Esophagus squamous epithelium (tissue), 5 donors: ENCODE measurements around the gene PPIH. TPM values are rescaled to one million over a fixed set of nuclear protein-coding genes. Genes with fewer than 3 reads are reported as not detected.
"Not testable (repeated sequence)": the region's sequence is repeated elsewhere in the genome, so short reads cannot be mapped to it uniquely, and the experiment has no call there.

ENCODE experiments used
- DNase-seq: peaks from one replicate; lab custom pipeline; 2025; lab: John Stamatoyannopoulos, UW
- H3K27ac ChIP-seq, 4 donors: fragments of 200-600 bp; sonication (generic); one replicate each; pipeline ENCODE4 v1.5.1; 2016 to 2019; ENCODE audit warnings: mild to moderate bottlenecking in 1 of 4
- H3K27me3 ChIP-seq, 4 donors: fragments of 200-600 bp; sonication (generic); 1 replicate in 3 of 4; 2 replicates in 1 of 4; pipeline versions ENCODE4 v1.5.1 to v1.6.0; 2017 to 2021; ENCODE audit warnings: antibody characterized with exemption in 1 of 4
- H3K36me3 ChIP-seq, 3 donors: fragments of 200-600 bp; sonication (generic); one replicate each; pipeline ENCODE4 v1.5.1; 2016 to 2019
- H3K4me1 ChIP-seq, 3 donors: fragments of 200-600 bp; sonication (generic); one replicate each; pipeline ENCODE4 v1.5.1; 2017 to 2019
- H3K4me3 ChIP-seq, 4 donors: fragments of 200-600 bp; sonication (generic); 1 replicate in 3 of 4; 2 replicates in 1 of 4; pipeline ENCODE4 v1.5.1; 2016 to 2019; ENCODE audit warnings: mild to moderate bottlenecking in 2 of 4, moderate library complexity in 1 of 4
- H3K9me3 ChIP-seq, 3 donors: fragments of 200-600 bp; sonication (generic); one replicate each; pipeline ENCODE4 v1.5.1; 2016 to 2019
- CTCF ChIP-seq, 6 experiments: fragments of 450-650 bp in 4 of 6; fragments of 200-600 bp in 2 of 6; sonication (generic) in 2 of 6; IDR thresholded peaks; one replicate each; pipeline ENCODE4 v1.5.1; 2016 to 2019; ENCODE audit warnings: antibody characterized with exemption in 6 of 6, mild to moderate bottlenecking in 4 of 6, moderate library complexity in 4 of 6
- POLR2A ChIP-seq, 4 donors: fragments of 450-650 bp; IDR thresholded peaks; one replicate each; pipeline ENCODE4 v1.6.1; 2017; ENCODE audit warnings: antibody characterized with exemption in 4 of 4, mild to moderate bottlenecking in 4 of 4, moderate library complexity in 3 of 4
- WGBS, 2 donors: methylation state at CpG; one replicate each; pipeline ENCODE4 v1.1.5; 2018; 5-methylcytosine and 5-hydroxymethylcytosine counted together
- intact Hi-C: fragments of 100-400 bp; cut with DNase I; formaldehyde crosslinking; loops from one replicate; pipeline ENCODE4 v1.15.0; 2022
- total RNA-seq, 4 donors: library from RNA; depleted of rRNA; stranded (reverse); fragments of >200 nt; gene quantifications; one replicate each; pipeline ENCODE4 v1.1.0, GENCODE V29; 2016
- donor health status: DM: yes; HTN: yes; CAD: no.

The PPIH gene
- total RNA-seq, 4 donors from 2014 or later, result 29.2 to 56.2 (median 43.4) TPM

GRCh38 chr1:42703888-42704464 is 45.8 kb downstream of the PPIH start:
- no peaks in the 10 kb centered on the region for H3K4me1 ChIP-seq
- H3K4me3 ChIP-seq, result no peak overlapping the region
- no peaks in the 10 kb centered on the region for H3K9me3 ChIP-seq
- WGBS, 2 donors, result 93% methylated on average over 6 to 7 of the region's 7 CpGs
- DNase-seq, result no peak
- no peaks in the 10 kb centered on the region for H3K27me3 ChIP-seq
- H3K36me3 ChIP-seq, result peaks cover 2 to 99% (median 27%) of the 10 kb centered on the region in 3 donors
- TF ChIP-seq CTCF (IDR thresholded peaks at IDR 0.05) (no peak), POLR2A (IDR thresholded peaks at IDR 0.05) (no peak)
- intact Hi-C loops, result no loop called here
- no peak overlapping the region for H3K27ac ChIP-seq

- intact Hi-C loops, H3K4me1 ChIP-seq, DNase-seq, H3K27ac ChIP-seq, H3K27me3 ChIP-seq, H3K4me3 ChIP-seq: not testable (repeated sequence)
- Histone ChIP-seq H3K9me3 (peaks cover 0 to 20% (median 5%) of the 10 kb centered on the region in 3 donors), H3K36me3 (peaks cover 0 to 76% (median 0%) of the 10 kb centered on the region in 3 donors)
- WGBS, 2 donors, result 93 to 98% methylated on average over 3 of the region's 3 CpGs
These were observed 54.6 kb downstream of the PPIH start for GRCh38 chr1:42712808-42713207.

GRCh38 chr1:42713293-42713692 is 55.1 kb downstream of the PPIH start:
- Histone ChIP-seq H3K9me3 (peaks cover 0 to 20% (median 5%) of the 10 kb centered on the region in 3 donors), H3K36me3 (peaks cover 0 to 76% (median 0%) of the 10 kb centered on the region in 3 donors), H3K27ac (no peak overlapping the region), H3K4me1 (no peaks in the 10 kb centered on the region), H3K27me3 (no peaks in the 10 kb centered on the region), H3K4me3 (no peak overlapping the region)
- intact Hi-C loops, result no loop called here
- TF ChIP-seq POLR2A (IDR thresholded peaks at IDR 0.05) (no peak), CTCF (IDR thresholded peaks at IDR 0.05) (no peak)
- no peak for DNase-seq

GRCh38 chr1:42714441-42714840 is 56.2 kb downstream of the PPIH start:
- DNase-seq, H3K27me3 ChIP-seq, H3K27ac ChIP-seq, H3K4me1 ChIP-seq, H3K4me3 ChIP-seq, intact Hi-C loops: not testable (repeated sequence)
- H3K36me3 ChIP-seq, result peaks cover 0 to 73% (median 0%) of the 10 kb centered on the region in 3 donors
- peaks cover 0 to 20% (median 5%) of the 10 kb centered on the region in 3 donors for H3K9me3 ChIP-seq

GRCh38 chr1:42720868-42721267 is 62.6 kb downstream of the PPIH start:
- H3K9me3 ChIP-seq, result no peaks in the 10 kb centered on the region
- peaks cover 0 to 21% (median 0%) of the 10 kb centered on the region in 3 donors for H3K36me3 ChIP-seq
- no peak overlapping the region for H3K4me3 ChIP-seq
- WGBS, 2 donors, result 100% methylated on average over 1 of the region's 1 CpG
- H3K4me1 ChIP-seq, result no peaks in the 10 kb centered on the region
- H3K27ac ChIP-seq, result no peak overlapping the region
- intact Hi-C loops, result no loop called here
- TF ChIP-seq POLR2A (IDR thresholded peaks at IDR 0.05) (no peak), CTCF (IDR thresholded peaks at IDR 0.05) (no peak)
- DNase-seq, result no peak
- H3K27me3 ChIP-seq, result no peaks in the 10 kb centered on the region

GRCh38 chr1:42721926-42722325 is 63.7 kb downstream of the PPIH start:
- H3K27me3 ChIP-seq, result no peaks in the 10 kb centered on the region
- TF ChIP-seq POLR2A (IDR thresholded peaks at IDR 0.05), result no peak
- no peak for TF ChIP-seq CTCF (IDR thresholded peaks at IDR 0.05)
- no peaks in the 10 kb centered on the region for H3K9me3 ChIP-seq
- H3K4me1 ChIP-seq, result no peaks in the 10 kb centered on the region
- no peak overlapping the region for H3K4me3 ChIP-seq
- peaks cover 0 to 11% (median 0%) of the 10 kb centered on the region in 3 donors for H3K36me3 ChIP-seq
- H3K27ac ChIP-seq, result no peak overlapping the region
- DNase-seq, result no peak
- intact Hi-C loops, result no loop called here
- WGBS, 2 donors, result 89 to 100% methylated on average over 1 to 3 of the region's 3 CpGs

- peaks cover 0 to 11% (median 0%) of the 10 kb centered on the region in 3 donors for H3K36me3 ChIP-seq
- H3K9me3 ChIP-seq, H3K4me1 ChIP-seq, DNase-seq, H3K4me3 ChIP-seq, intact Hi-C loops, H3K27me3 ChIP-seq, H3K27ac ChIP-seq: not testable (repeated sequence)
- whole genome bisulfite sequencing, 2 donors, result 72 to 90% methylated on average over 2 of the region's 2 CpGs
These were observed 64.2 kb downstream of the PPIH start for GRCh38 chr1:42722403-42722802.
